Keratinocyte (primary cell): ENCODE measurements around the gene SEC24A.

Source experiments
- CTCF ChIP-seq, 3 experiments: IDR thresholded peaks in 1 of 3; conservative IDR thresholded peaks in 1 of 3; optimal IDR thresholded peaks in 1 of 3; 2 replicates in 2 of 3; 3 replicates in 1 of 3; pipeline versions ENCODE3 to v1.5.1; 2011; ENCODE audit warnings: low read length in 3 of 3, mild to moderate bottlenecking in 3 of 3, moderate library complexity in 2 of 3, control low read depth in 1 of 3, inconsistent platforms in 1 of 3; ENCODE audit not compliant: insufficient read depth in 2 of 3; ENCODE audit errors: extremely low read depth in 1 of 3
- EZH2 ChIP-seq: IDR thresholded peaks from one replicate; pipeline ENCODE4 v1.6.1; 2012; ENCODE audit warnings: inconsistent platforms, mild to moderate bottlenecking, low read length, moderate library complexity

DNA sequence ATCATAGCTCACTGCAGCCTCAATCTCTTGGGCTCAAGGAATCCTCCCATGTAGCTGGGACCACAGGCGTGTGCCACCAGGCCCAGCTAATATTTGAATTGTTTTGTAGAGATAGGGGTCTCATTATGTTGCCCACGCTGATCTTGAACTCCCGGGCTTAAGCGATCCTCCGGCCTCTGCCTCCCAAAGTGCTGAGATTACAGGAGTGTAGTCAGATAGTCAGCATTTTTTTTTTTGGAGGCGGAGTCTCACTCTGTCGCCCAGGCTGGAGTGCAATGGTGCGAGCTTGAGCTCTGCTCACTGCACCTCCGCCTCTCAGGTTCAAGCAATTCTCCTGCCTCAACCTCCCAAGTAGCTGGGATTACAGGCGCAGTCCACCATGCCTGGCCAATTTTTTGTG, 14.4 kb upstream of the SEC24A start:
- TF ChIP-seq CTCF (optimal IDR thresholded peaks at IDR 0.05 in 1 of 3, IDR thresholded peaks at IDR 0.05 in 1 of 3, conservative IDR thresholded peaks at IDR 0.05 in 1 of 3; ENCODE audit: extremely low read depth in 1 of 3, insufficient read depth in 2 of 3, low read length in 3 of 3) (no peak), EZH2 (no peak)
